Adrenal gland (tissue), 12 donors: ENCODE results near the gene TMEM150A. TPM values are rescaled to one million over a fixed set of nuclear protein-coding genes. Genes with fewer than 3 reads are reported as not detected.
A peak's percentile ranks its signal among the peaks of the same experiment; 100 is the strongest.

Experiments used
- DNase-seq, 7 donors: peaks; one replicate each; pipeline ENCODE4 v3.0.0-alpha.2; 2019 to 2020
- H3K27ac ChIP-seq, 5 donors: fragments of 200-600 bp; sonication (generic) in 4 of 5; 1 replicate in 3 of 5; 2 replicates in 2 of 5; pipeline versions ENCODE4 v1.5.1 to v1.8.0; 2016 to 2020; ENCODE audit warnings: mild to moderate bottlenecking in 1 of 5
- H3K27me3 ChIP-seq: fragments of 200-600 bp; 2 replicates; pipeline ENCODE4 v1.8.0; 2021
- H3K36me3 ChIP-seq, 2 donors: fragments of 200-600 bp; replicated peaks in 1 of 2; 1 replicate in 1 of 2; 2 replicates in 1 of 2; pipeline versions ENCODE4 v1.5.1 to v1.8.0; 2018 to 2022
- H3K4me1 ChIP-seq, 2 donors: fragments of 200-600 bp; replicated peaks in 1 of 2; 1 replicate in 1 of 2; 2 replicates in 1 of 2; pipeline versions ENCODE4 v1.5.1 to v1.8.0; 2018 to 2021
- H3K4me3 ChIP-seq, 4 donors: fragments of 200-600 bp; sonication (generic) in 3 of 4; one replicate each; pipeline ENCODE4 v1.5.1; 2016 to 2018
- H3K9me3 ChIP-seq, 3 donors: fragments of 200-600 bp; sonication (generic) in 1 of 3; replicated peaks in 1 of 3; 1 replicate in 2 of 3; 2 replicates in 1 of 3; pipeline versions ENCODE4 v1.5.1 to v1.8.0; 2016 to 2021
- CTCF ChIP-seq, 6 experiments: fragments of 450-650 bp in 4 of 6; fragments of 200-600 bp in 2 of 6; sonication (generic) in 1 of 6; IDR thresholded peaks; 1 replicate in 5 of 6; 2 replicates in 1 of 6; pipeline versions ENCODE4 v1.5.1 to v1.8.0; 2016 to 2021; ENCODE audit warnings: antibody characterized with exemption in 6 of 6, mild to moderate bottlenecking in 2 of 6, moderate library complexity in 1 of 6
- POLR2A ChIP-seq, 2 donors: fragments of 450-650 bp; IDR thresholded peaks; one replicate each; pipeline ENCODE4 v1.6.1; 2017; ENCODE audit warnings: antibody characterized with exemption in 2 of 2, mild to moderate bottlenecking in 2 of 2, moderate library complexity in 1 of 2
- WGBS, 4 donors: extraction: QIAGEN DNeasy Blood & Tissue Kit in 2 of 4; methylation state at CpG; one replicate each; pipeline versions ENCODE4 v1.1.5 to v1.1.7; 2013 to 2017; 5-methylcytosine and 5-hydroxymethylcytosine counted together
- intact Hi-C, 2 donors: fragments of 100-400 bp; cut with DNase I; formaldehyde crosslinking; loops; one replicate each; pipeline versions ENCODE4 v1.14.1 to v1.15.0; 2022 to 2023
- polyA plus RNA-seq, 3 donors: library from polyadenylated mRNA; stranded (reverse); fragments of 200-250 nt in 2 of 3; fragments of 350-450 nt in 1 of 3; fragmentation: Illumina TruSeq in 1 of 3; extraction: RNeasy Lipid Tissue Mini Kit (QIAGEN cat#74804) in 1 of 3; gene quantifications; one replicate each; pipeline ENCODE4 v1.2.3, GENCODE V29; 2013 to 2014
- total RNA-seq, 9 donors: library from RNA; depleted of rRNA in 4 of 9; stranded (reverse); fragments of >200 nt in 4 of 9; fragments of 120-200 nt in 1 of 9; fragmentation: NEBNext Ultra II Directional in 1 of 9; extraction: Animal tissue kit (Norgen Biotek cat#: 25700) in 1 of 9; gene quantifications; one replicate each; pipeline versions ENCODE4 v1.1.0 to v1.2.4, GENCODE V29; 2013 to 2023
- donor health status: healthy with polysubstance abuse.
- donor health status: Bipolar disorder and iron deficiency.
- donor health status: DM: yes; HTN: yes; CAD: no.
- donor health status: DM: no; HTN: no; CAD: no.
- donor health status: DM: no; HTN: no; CAD: no.
- donor health status: DM: yes; HTN: yes; CAD: no.

Gene TMEM150A
- total and polyA plus RNA-seq, 12 donors = 11.6 to 79.1 (median 22.6) TPM

DNA sequence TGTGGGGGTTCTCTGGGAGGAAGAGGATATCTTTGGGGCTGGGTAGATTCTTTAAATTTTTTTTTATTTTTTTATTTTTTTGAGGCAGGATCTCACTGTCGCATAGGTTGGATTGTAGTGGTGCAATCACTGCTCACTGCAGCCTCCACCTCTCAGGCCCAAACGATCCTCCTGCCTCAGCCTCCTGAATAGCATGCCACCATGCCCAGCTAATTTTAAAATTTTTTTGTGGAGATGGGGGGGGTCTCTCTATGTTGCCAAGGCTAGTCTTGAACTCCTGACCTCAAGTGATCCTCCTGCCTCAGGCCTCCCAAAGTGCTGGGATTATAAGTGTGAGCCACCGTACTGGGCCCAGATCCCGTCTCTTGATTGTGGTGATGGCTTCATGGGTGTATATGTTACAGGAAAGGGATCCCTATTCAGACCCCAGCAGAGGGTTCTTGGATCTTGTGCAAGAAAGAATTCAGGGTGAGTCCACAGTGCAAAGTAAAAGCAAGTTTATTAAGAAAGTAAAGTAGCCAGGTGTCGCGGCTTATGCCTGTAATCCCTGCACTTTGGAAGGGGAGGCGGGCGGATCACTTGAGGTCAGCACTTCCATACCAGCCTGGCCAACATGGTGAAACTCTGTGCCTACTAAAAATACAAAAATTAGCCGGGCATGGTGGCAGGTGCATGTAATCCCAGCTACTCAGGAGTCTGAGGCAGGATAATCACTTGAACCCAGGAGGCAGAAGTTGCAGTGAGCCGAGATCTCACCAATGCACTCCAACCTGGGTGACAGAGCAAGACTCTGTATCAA, 11.4 kb upstream of the TMEM150A start:
- H3K4me1 ChIP-seq = peaks cover 15 to 17% of the 10 kb centered on the region in 2 donors
- H3K27ac ChIP-seq = no peak overlapping the region
- intact Hi-C loops = no loop called here
- H3K36me3 ChIP-seq = peaks cover 0 to 7% of the 10 kb centered on the region in 2 donors
- 81 to 89% (median 87%) methylated on average over 8 to 10 of the region's 10 CpGs for WGBS, 4 donors
- no peak for DNase-seq
- no peaks in the 10 kb centered on the region for H3K9me3 ChIP-seq
- H3K4me3 ChIP-seq = no peak overlapping the region
- H3K27me3 ChIP-seq = no peaks in the 10 kb centered on the region
- TF ChIP-seq POLR2A (IDR thresholded peaks at IDR 0.05) = no peak

- H3K27ac ChIP-seq = peak within 1 kb of the TSS; percentile 53 to 91 (median 76)
- H3K36me3 ChIP-seq = peaks cover 0 to 20% of the 10 kb centered on the region in 2 donors
- peak in 1 of 2 donors; percentile 54 for TF ChIP-seq POLR2A (IDR thresholded peaks at IDR 0.05)
- TF ChIP-seq CTCF (IDR thresholded peaks at IDR 0.05) = peak in 1 of 6 experiments; percentile 6
- 8 to 27% (median 17%) methylated on average over 30 to 73 of the region's 73 CpGs for WGBS, 4 donors
- no peaks in the 10 kb centered on the region for H3K9me3 ChIP-seq
- no peaks in the 10 kb centered on the region for H3K27me3 ChIP-seq
- peak; percentile 88 to 93 (median 90) for DNase-seq
- peaks cover 7 to 9% of the 10 kb centered on the region in 2 donors for H3K4me1 ChIP-seq
- intact Hi-C loops = no loop called here
- H3K4me3 ChIP-seq = peak within 1 kb of the TSS in 3 of 4 donors; percentile 54 to 85 (median 62)
Observed at GRCh38 chr2:85611705-85612587, 9.4 kb upstream of the TMEM150A start, which contains the start of gene C2orf68. C2orf68 (minus strand) TSS chr2:85612066; CDS start chr2:85611984, 82 bp downstream.

DNA sequence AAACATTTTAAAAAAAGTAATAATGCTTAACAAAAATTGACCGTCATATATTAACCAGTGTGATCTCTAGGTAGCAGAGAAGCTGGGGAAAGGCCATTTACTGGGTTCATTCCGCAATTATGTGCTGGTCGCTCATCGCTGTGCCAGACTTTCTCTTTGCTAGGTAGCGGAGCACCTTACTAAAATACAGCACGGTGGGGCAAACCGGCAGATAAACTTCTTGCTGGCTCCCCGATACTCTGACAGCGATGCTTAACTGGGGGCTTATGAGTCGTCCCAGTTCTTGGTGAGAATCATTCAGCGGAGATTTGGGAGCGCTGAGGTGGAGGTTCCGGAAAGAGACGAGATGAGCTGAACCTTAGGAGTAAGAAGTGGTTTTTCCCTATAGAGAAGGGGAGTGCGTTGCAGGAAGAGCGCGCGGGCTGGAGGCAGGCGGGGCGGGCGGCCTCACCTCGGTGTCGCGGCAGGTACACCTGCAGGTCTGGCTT, 8.8 kb upstream of the TMEM150A start:
- WGBS, 4 donors = 4 to 6% (median 6%) methylated on average over 21 to 24 of the region's 24 CpGs
- Histone ChIP-seq H3K4me1 (peaks cover 3 to 5% of the 10 kb centered on the region in 2 donors), H3K9me3 (no peaks in the 10 kb centered on the region), H3K27ac (peak overlapping the region; percentile 13 to 91 (median 73)), H3K27me3 (no peaks in the 10 kb centered on the region), H3K36me3 (peaks cover 0 to 20% of the 10 kb centered on the region in 2 donors), H3K4me3 (peak overlapping the region in 3 of 4 donors; percentile 54 to 85 (median 62))
- no peak for TF ChIP-seq POLR2A (IDR thresholded peaks at IDR 0.05)
- intact Hi-C loops = no loop called here
- DNase-seq = no peak

DNA sequence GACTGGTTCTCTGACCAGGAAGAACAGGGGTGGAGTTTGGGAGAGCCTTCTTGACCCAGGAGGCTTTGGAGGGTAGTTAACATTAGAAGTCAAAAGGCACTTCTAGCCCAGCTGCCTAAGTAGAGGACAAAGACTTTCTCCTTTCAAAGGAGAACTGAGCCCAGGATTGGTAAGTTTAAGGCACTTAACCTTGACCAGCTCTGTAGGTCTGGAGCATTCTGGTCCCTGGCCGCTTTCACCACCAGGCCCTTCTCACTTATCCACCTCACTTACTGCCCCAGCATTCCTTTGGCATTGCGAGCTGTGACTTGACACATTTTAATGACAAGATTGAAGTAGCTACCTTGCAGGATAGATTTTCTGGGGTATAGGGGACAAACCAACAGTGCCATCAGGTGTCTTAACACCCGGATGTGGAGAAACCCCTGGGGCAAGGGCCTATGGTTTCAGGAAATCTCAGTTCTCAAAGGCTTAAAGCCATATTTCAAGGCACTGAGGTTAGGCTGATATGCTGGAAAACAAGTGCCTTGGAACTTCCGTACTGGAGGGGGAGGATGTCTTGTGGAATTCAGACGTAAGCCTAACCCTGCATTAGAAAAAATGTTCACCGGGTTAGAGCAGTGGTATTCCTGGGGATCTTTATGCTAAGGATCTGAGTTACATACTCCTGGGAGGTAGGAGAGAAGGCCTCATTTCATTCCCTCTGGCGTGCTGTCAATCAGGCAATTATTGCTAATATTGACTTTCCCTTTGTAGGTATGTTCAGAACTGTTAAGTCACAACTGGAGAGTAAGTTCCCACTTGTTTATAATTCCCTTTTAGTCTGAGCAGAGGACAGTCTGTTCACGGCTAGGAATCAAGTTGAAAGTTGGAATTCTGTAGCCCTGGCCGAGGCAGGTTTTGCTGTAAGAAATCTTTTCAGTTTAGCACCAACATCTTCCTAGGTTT, 5.0 kb upstream of the TMEM150A start:
- peak in 1 of 7 donors; percentile 4 for DNase-seq

More for the DNA sequence above, 5.0 kb upstream of the TMEM150A start:
- peaks cover 13 to 24% of the 10 kb centered on the region in 2 donors for H3K4me1 ChIP-seq
- H3K9me3 ChIP-seq = no peaks in the 10 kb centered on the region
- no peak for TF ChIP-seq CTCF (IDR thresholded peaks at IDR 0.05)
- no peak for TF ChIP-seq POLR2A (IDR thresholded peaks at IDR 0.05)
- H3K36me3 ChIP-seq = peaks cover 0 to 20% of the 10 kb centered on the region in 2 donors
- intact Hi-C loops = no loop called here
- no peaks in the 10 kb centered on the region for H3K27me3 ChIP-seq
- H3K27ac ChIP-seq = no peak overlapping the region
- 85 to 89% (median 87%) methylated on average over 9 of the region's 9 CpGs for WGBS, 4 donors
- H3K4me3 ChIP-seq = no peak overlapping the region
